NCI-H524 (cell line): ENCODE data around the gene ARHGAP24.
"Not testable (repeated sequence)": the region's sequence is repeated elsewhere in the genome, so short reads cannot be mapped to it uniquely, and the experiment has no call there.

Experiments
- DNase-seq, 2 experiments: peaks; one replicate each; lab custom pipeline; 2025; lab: John Stamatoyannopoulos, UW

ARHGAP24 gene

DNA sequence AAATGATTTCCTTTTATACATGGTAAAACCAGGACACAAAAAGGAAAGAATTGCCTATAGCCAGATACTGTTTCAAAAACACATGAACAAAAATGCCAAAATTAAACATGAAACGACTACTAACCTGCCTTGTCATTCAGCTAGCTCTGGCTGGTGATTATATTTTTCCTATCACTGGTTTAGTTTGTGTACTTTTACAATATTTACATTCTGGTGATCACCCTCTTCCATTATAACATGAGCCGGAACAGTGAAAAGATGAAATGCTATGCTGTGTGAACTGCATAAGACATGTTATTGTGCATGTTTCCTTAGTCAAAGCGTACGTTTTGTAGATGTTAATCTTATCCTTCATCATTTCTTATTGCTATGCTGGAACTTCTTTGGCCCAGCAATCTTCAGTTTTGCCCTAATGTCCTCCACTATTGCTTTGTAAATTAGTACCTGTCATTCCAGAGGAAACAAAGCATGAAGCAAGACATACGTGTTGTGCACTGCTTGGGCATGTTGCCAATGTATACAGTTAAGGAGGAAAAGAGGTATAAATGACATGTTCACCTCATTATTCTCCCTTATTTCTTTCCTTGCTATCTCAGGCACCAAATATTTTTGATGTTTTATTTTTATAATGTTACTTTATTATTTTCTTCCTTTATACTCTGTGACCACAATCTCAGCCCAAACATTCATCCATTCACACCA is 386.3 kb downstream of the ARHGAP24 start:
- DNase-seq, result no peak

DNA sequence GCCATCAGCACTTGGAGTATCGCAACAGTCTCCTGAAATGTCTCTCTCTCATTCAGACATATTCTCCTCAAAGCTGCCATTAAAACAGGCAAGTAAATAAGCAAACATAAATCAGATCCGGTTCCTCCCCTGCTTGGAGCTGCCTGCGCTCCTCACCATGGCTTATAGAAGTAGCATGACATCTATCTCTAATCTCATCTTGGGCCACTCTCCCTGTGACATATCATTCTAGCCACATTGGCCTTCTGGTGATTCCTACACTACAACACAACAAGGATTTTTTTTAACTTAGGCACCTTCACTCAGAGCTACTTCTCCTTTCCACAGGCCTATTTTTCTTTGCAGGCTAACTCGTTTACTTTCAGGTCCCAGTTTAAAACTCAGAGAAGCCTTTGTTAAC is 387.9 kb downstream of the ARHGAP24 start:
- DNase-seq, result no peak

DNA sequence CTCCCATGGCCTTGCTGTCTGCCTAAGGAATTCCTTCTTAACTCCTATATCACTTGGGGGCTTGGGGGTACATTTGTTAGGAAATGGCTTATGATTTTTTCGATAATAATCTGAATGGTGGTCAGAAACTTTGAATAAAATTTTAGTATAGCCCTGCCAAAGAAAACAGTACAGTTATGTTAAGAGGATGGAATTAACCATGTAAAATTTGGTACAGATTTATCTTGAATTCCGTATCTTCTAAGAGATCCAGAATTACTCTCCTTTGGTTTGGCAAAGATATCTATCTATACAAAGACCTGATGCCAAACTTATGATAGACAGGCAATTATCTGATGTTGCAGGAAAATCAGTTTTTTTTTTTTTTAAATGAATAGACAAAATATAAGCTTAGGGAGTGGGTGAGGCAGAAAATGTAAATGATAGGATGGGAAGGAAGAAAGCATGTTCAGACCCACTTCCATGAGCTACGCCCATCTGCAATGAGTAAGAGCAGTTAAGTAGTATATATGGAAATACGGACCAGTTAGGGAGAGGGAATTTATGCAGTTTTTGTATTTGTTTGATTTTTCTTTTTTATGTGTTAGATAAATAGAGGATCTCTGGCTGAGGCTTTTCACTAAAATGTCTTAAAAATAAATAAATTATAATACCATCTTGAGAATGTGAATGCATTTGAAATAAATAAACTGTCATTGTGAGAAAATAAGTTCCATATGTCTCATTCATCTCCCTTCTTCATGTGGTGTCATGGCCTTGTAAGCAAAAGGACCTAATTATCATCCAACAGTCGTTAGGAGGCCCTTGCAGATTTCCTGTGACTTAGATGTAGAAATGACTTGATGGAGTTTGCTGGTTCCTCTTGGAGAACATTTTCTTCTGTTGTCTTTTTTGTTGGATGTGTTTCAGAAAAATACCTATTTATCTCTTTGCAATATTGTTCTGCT is 389.6 kb downstream of the ARHGAP24 start:
- DNase-seq, result no peak

DNA sequence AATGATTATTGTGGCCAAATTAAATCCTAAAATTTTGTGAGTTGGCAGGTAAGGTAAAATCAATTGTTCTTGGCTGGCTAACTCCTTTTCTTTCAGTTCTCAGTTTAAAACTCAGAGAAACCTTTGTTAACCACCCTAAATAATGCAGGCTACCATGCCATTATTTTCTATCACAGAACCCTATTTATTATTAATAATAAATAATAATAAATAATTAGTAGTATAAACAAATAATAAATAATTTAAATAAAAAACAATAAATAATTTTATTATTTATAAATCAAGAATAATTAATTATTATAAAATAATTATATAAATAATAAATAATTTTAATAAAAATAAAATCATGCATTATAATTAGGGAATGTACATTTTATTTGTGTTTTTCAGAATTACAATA is 390.3 kb downstream of the ARHGAP24 start:
- no peak for DNase-seq

DNA sequence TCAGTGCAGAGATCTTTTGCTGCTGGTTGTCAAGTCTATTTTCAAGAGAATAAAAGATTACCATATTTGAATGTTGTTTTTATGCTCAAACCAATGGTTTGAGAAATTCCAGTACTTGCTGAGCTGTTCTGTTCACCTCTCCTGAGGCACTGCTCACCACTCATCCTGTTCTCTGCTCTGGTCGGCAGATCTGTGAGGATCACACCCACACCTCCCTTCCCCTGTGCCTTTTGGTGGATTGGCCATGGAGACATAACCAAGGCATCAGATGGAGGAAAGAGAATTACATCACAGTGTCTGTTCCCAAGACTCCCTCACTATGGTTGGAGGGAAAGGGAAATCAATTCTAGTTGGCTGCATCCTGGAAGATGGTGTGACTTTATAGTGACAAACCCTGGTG is 391.6 kb downstream of the ARHGAP24 start:
- DNase-seq, result no peak

DNA sequence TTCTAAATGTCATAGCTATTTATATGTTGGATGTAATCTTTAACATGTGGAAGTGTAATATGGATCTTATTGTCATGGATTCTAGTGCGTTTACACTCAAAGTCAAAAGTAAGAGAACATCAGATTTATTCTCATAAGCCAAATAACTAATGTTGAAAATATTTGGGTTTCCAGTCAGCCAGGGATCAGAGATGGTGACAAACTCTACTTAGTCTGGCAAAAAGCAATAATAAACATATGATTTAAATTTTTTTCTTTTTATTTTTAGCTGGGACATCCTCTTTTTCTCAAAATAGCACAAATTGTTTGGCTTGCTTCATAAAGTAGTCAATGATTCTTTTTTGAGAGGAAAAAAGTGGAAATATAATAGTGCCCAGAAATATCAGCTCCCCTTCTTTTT is 392.3 kb downstream of the ARHGAP24 start:
- DNase-seq, result no peak

DNA sequence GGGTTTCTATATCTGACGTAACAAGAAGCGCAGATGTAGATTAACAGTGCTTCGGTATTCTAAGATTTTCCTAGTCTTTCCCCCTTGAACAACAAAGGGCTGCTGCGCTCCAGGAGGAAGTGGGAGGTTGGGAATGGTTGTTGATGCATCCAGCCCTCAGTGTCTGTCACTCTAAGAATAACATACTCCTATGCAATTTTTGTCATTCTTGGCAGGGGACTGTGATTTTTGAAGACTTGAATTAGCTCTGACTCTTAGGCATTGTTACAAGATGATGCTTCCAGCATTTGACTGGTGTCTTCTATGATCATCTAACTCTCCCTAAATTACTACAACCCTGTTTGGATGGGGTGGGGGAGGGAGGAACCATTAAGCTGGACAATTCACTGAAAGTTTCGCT is 394.2 kb downstream of the ARHGAP24 start:
- no peak for DNase-seq

DNA sequence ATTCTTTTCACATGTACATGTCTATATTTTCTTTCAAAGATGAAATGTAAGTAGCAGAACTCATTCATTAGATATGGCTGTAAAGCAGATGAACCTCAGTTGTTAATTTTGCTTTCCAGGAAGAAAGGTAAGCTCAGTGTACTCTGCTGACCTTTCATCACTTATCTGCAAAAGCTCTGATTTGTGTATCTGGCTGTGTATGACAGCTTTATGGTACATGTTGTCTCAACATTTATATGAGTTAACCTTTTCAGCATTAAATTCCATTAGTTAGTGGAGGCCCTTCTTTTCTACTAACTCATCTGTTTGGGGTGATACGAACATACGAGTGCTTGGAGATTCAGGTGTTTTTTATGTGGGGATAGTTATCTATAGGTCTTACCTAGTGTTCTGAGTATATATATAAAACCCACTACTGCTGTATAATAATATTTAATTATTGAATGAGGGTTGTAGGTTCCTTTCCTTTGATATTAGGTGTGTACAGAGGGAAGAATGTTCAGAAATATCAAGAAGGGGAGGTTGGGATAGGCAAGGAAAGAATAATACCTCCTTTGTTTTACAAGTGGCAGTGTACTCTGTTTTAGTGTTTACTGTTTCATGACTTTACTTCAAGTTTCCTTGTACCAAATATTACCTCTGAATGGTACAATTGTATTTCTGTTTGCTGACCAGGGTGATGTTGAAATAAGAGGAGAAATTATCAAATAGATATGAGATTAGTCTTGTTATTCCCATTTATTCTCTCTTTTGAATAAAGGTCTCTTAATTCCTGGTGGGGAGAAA is 395.5 kb downstream of the ARHGAP24 start:
- no peak for DNase-seq

DNA sequence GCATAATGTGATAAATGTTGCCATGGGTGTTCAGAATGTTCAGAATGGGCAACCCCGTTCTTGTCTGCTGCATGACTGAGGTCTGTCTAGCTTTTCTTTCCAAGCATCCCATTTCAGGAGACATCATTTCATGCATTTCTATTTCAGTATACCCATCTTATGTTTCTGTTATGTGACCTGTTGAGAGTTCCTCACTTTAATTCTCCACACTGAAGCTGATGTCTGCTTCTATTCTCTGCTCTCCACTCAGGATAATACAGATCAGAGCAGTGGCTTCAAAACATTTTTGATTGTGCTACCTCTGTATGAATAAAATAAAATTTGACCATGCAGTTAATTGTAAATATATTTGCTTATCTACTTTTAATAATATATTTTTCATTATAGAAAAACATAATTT is 398.6 kb downstream of the ARHGAP24 start:
- DNase-seq, result no peak

DNA sequence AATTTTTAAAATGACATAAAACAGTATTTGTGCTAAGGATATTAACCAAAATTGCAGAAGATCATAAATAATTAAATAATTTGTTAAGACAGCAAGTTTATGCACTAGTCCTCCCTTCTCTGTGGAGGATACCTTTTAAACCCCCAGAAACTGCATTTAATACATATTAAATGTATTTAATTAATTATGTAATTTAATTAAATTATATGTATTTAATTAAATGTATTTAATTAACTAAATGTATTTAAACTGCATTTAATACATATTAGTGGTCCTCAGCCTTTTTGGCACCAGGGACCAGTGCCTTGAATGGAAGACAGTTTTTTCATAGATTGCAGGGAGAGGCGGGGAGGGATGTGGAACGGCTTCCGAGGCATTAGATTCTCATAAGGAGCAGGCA is 404.6 kb downstream of the ARHGAP24 start:
- DNase-seq, result no peak

DNA sequence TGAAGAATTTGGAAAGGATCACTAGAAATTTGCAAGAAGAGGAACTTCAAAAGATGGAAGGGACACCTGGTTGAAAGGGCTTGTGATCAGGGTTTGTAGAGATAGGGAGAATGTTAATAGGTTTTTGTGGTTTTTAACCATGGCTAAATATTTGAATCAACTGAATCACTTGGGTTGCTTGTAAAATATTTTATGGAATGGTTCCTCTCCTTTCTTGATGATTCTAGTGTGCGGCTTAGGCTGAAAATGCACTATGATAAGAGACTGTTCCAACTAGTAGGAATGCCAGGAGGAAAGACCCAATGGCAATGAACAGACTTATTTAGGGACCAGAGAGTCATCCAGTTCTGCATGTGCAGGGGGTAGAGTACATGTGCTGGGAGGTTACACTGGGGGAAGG is 408.2 kb downstream of the ARHGAP24 start:
- no peak for DNase-seq

DNA sequence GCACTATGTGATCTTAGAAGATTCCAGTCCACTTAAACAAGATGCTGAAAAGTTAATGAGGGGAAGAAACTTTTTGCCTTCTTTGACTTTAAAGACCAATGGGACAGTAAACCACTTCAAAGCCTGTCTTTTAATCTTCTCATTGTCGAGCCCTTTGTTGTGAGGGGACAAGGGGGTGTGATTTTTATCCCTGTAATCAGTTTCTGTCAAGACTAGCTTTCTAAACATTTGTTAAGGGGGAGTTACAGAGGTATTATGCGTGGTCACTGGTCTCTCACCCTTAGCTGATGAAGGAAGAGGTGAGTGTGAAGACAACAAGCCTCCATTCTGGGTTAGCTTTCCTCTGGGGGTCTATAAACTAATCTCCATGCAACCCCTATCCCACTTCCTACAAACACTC is 409.3 kb downstream of the ARHGAP24 start:
- DNase-seq, result no peak

DNA sequence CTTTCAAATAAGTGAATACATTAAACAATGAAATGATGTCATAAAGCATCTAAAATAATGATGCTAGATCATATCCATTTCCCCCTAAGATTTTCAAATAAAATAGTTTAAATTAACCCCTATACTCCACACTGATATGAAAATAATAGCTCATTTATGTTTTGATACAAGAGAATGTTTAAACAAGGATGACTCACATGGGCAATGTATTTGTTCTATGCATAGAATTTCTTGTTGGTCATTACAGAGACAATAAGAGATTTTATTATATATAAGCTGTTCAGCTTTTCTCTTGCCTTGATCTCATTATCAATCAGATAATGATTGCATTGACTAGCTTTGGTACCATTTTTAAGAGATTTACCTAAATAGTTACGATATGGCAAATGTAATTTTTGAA is 411.7 kb downstream of the ARHGAP24 start:
- DNase-seq, result no peak

DNA sequence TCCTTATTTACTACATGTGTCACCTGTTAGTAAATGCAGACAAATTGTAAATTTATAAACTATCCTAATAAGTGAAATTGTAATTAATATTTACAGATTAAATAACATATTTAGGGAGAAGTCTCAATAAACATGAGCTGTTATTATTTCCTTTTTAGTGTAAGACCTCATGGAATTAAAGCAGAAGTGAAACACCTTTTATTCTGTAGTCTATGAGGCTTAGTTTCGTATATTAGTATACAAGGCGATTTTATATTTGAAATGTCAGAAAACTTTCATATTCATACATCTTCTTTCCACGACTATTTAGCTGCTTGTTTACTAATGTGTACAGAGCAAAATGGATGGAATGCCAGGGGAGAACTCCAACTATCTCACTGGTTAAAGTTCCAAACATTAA is 414.4 kb downstream of the ARHGAP24 start:
- no peak for DNase-seq

DNA sequence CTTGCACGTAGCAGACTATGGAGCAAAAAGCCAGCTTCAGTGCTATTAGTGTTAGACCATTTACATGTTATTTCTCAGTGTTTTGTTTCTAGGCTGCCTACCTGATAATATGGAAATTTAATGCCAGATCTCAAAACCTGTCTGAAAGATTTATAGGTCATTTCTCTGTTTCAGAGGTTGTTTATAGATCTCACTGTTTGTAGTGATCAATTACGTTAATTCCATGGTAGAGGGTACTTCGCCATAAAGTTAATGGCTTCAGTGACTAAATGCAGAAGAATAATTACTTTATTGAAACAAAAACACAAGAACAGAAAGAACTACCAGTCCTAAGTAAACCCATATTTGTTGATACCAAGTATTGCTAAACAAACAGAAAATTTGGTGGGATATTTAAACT is 420.8 kb downstream of the ARHGAP24 start:
- no peak for DNase-seq

DNA sequence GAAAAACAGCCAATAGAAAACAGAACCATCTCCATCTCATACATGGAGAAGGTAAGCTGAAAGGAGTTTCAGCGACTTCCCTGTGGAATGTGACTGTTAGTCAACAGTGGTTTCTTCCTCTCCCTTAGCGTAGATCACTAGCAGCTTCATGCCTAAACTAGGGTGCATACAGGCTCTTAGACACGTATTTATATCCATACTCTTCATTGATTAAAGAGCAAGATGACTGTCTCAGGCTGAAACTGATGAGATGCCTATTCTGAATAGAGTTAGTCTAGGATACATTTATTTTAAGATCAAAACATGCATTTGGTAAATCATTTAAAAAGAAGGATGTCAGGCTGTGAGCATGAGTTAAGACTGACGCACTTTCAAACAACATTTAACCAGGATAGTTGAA is 423.3 kb downstream of the ARHGAP24 start:
- no peak for DNase-seq

DNA sequence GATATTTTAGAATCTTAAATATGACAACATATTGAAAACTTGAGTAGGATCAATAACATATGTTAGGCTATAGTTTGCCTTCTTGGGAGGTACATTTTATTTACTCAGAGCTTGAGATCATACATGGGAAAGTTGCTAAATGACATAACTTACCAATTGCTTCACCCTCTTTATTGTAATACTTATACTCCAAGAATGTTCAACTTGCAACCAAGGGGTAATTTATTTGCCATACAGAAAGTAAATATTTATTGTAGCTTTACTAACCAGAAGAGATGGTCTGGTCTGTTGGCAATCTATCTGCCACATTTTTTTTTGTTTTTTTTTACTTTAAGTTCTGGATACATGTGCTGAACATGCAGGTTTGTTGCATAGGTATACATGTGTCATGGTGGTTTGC is 426.6 kb downstream of the ARHGAP24 start:
- no peak for DNase-seq

DNA sequence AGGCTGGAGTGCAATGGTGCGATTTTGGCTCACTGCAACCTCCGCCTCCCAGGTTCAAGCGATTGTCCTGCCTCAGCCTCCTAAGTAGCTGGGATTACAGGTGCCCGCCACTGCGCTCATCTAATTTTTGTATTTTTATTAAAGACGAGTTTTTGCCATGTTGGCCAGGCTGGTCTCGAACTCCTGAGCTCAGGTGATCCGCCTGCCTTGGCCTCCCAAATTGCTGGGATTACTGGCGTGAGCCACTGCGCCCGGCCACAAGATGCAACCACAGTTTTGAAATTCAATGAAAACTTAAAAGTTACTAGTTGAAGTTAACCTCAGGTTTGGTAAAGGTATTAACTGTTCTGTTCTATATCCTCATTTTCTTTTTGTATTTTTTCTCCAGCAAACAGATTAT is 427.7 kb downstream of the ARHGAP24 start:
- DNase-seq, result not testable (repeated sequence)

DNA sequence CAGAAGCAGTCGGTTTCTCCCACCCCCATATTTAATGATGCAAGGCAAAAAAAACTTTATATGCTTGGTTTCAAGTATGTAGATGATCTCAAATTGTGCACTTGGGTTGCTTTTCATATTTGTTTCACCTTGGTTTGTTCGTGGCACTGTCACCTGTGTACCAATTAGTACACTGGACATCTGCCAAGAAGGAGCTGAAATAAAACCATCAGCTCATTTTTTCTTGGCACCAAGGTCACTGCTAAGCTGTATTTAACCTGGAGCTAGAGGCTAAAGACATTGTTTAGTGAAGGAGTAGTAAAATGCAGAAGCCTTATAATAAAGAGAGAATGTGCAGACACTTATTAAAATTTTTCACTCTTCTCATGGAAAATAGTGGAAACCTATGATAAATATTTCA is 430.8 kb downstream of the ARHGAP24 start:
- no peak for DNase-seq

DNA sequence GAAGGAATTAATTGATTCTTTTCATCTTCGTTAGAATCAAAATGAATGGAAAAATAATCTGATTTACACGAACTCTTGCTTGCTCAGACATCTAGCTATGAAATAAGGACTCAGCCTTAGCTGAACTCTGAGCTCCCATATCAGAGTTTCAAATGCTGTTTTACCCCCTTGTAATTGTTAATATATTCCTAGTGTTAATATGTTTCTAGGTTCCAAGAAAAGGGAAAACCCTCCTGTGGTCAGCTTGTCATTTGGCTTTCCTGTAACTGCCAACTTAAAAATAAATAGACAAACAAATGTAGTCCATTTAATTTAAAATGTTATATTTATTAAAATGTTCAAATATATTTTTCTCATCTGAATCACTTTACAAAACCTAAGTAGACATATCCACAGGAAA is 432.1 kb downstream of the ARHGAP24 start:
- DNase-seq, result no peak

DNA sequence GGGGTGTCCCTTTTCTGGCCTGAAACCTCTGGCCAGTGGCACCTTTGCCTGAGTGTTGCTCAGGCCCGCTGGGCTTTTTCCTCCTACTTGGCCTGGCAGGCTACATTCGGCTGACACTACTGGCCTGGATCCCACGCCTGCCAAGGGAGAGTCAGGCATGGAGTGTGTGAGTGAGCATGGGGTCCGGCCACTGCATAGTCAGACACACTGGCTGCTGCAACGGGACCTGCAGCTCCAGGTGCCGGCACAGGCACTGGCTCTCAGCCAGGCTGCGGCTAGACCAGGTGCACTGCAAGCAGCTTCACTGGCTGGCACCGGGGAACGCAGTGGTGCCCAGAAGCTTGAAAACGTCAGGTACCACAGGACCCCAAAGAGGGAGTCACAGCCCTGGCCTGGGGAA is 434.9 kb downstream of the ARHGAP24 start:
- DNase-seq, result no peak

DNA sequence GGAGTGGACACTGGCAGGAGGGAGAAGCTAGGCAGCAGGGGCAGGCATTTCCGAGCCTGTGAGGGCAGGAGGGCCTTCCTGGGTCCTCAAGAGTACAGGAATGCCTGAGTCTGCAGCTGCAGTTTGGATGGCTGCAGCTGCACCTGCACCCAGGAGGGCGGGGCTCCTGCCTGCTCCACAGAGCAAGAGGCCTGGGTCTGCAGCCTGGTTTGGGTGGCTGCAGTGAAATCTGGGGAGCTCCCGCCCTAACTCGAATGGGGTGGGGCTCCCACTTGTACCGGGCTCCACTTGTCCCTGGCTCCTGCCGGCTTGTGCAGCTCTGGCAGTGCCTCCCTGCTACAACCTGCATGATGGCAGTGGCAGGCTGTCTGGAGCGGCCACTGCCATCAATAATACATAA is 436.0 kb downstream of the ARHGAP24 start:
- DNase-seq, result no peak
